GM12878 (cell line): Measurements from ENCODE around the gene LIFR. TPM values are rescaled to one million over a fixed set of nuclear protein-coding genes. Genes with fewer than 3 reads are reported as not detected.

Source experiments
- ATAC-seq: fragments of 200-7000 bp; cut with Tn5 transposase; 3 replicates; pipeline ENCODE4 v1.9.1; 2020; ENCODE audit warnings: mild to moderate bottlenecking, moderate library complexity
- BruUV-seq: library from RNA; stranded (reverse); fragments of 400-500 nt; replicated peaks from 2 replicates; lab custom pipeline; 2021; lab: Mats Ljungman, UMichigan
- CTCF ChIA-PET: fragments of 300-600 bp; sonication (Branson Sonifier 250); formaldehyde crosslinking; extraction: SDS; loops from one replicate; lab custom pipeline; 2021; ENCODE audit warnings: inconsistent platforms; lab: Yijun Ruan, JAX
- POLR2A ChIA-PET: fragments of 350-600 bp; formaldehyde crosslinking; extraction: SDS; loops from one replicate; lab custom pipeline; 2021; ENCODE audit warnings: inconsistent platforms; lab: Charles Lee
- RAD21 ChIA-PET: fragments of 300-600 bp; sonication (Branson Sonifier 250); formaldehyde crosslinking; loops from one replicate; lab custom pipeline; 2023; ENCODE audit warnings: antibody characterized with exemption; ENCODE audit not compliant: unreplicated experiment; lab: Charles Lee
- SMC1A ChIA-PET: fragments of 300-600 bp; sonication (Branson Sonifier 250); formaldehyde crosslinking; loops from one replicate; lab custom pipeline; 2023; ENCODE audit not compliant: unreplicated experiment, uncharacterized antibody; lab: Charles Lee
- DNase-seq: peaks from one replicate; pipeline ENCODE4 v3.0.0-alpha.2; 2011; ENCODE audit warnings: low read depth, low spot score
- FAIRE-seq: peaks from 3 replicates; lab custom pipeline; 2011; peaks lifted over from hg19 to GRCh38; lab: Jason Lieb, UNC
- H2AFZ ChIP-seq: 2 replicates; pipeline ENCODE4 v1.6.0; 2011; ENCODE audit warnings: low read depth, low read length, control low read depth; ENCODE audit not compliant: control insufficient read depth
- H3K27ac ChIP-seq: 2 replicates; pipeline ENCODE4 v1.5.1; 2011; ENCODE audit warnings: control low read depth; ENCODE audit not compliant: control insufficient read depth, insufficient read depth
- H3K27me3 ChIP-seq, 2 experiments: replicated peaks in 1 of 2; 2 replicates each; pipeline versions ENCODE4 v1.6.0 to v1.6.1; 2011; ENCODE audit warnings: low read length in 1 of 2; ENCODE audit not compliant: control insufficient read depth in 2 of 2, insufficient read depth in 2 of 2
- H3K36me3 ChIP-seq, 2 experiments: 2 replicates each; pipeline ENCODE4 v1.5.1; 2011; ENCODE audit warnings: low read length in 1 of 2; ENCODE audit not compliant: control insufficient read depth in 2 of 2, insufficient read depth in 2 of 2
- H3K4me1 ChIP-seq: 2 replicates; pipeline ENCODE4 v1.6.1; 2011; ENCODE audit warnings: mild to moderate bottlenecking, low read length, moderate library complexity, mixed read lengths; ENCODE audit not compliant: control insufficient read depth, insufficient read depth
- H3K4me2 ChIP-seq: 2 replicates; pipeline ENCODE4 v1.6.0; 2011; ENCODE audit warnings: control low read depth; ENCODE audit not compliant: control insufficient read depth, insufficient read depth
- H3K4me3 ChIP-seq: fragments of 200-600 bp; sonication (generic); 2 replicates; pipeline ENCODE4 v1.5.1; 2016
- H3K79me2 ChIP-seq: 2 replicates; pipeline ENCODE4 v1.6.0; 2011; ENCODE audit warnings: low read length; ENCODE audit not compliant: control insufficient read depth, insufficient read depth
- H3K9ac ChIP-seq: 2 replicates; pipeline ENCODE4 v1.8.0; 2011; ENCODE audit warnings: low read length, control low read depth, mixed read lengths; ENCODE audit not compliant: control insufficient read depth, insufficient read depth
- H3K9me3 ChIP-seq: replicated peaks from 3 replicates; pipeline ENCODE4 v1.5.1; 2011; ENCODE audit warnings: mild to moderate bottlenecking, low read length; ENCODE audit not compliant: control insufficient read depth, insufficient read depth
- H4K20me1 ChIP-seq: 2 replicates; pipeline ENCODE4 v1.6.0; 2011; ENCODE audit not compliant: control insufficient read depth, insufficient read depth
- IKZF2 ChIP-seq, 2 experiments: fragments of 450-650 bp; IDR thresholded peaks; 2 replicates each; pipeline ENCODE4 v1.6.1; 2017; ENCODE audit warnings: mild to moderate bottlenecking in 2 of 2, moderate library complexity in 2 of 2
- SREBF1 ChIP-seq: IDR thresholded peaks from 2 replicates; pipeline ENCODE4 v1.6.1; 2012; ENCODE audit warnings: mild to moderate bottlenecking, low read length
- ZBED1 ChIP-seq: IDR thresholded peaks from 2 replicates; pipeline ENCODE4 v1.6.1; 2016; ENCODE audit warnings: borderline replicate concordance
- ZBTB11 ChIP-seq: fragments of 450-650 bp; formaldehyde crosslinking; IDR thresholded peaks from 2 replicates; pipeline ENCODE4 v1.5.0; 2022; ENCODE audit warnings: mild to moderate bottlenecking, missing genetic modification characterization
- ZBTB33 ChIP-seq: fragments of 450-650 bp; IDR thresholded peaks from 2 replicates; pipeline ENCODE4 v1.6.1; 2017; ENCODE audit warnings: mild to moderate bottlenecking
- WGBS: methylation state at CpG from one replicate; pipeline ENCODE4 v1.1.6; 2016; ENCODE audit warnings: low lambda C conversion rate; ENCODE audit not compliant: insufficient replicate concordance, insufficient coverage; ENCODE audit errors: missing lambda C conversion rate; 5-methylcytosine and 5-hydroxymethylcytosine counted together
- in situ Hi-C: fragments of 300-500 bp; cut with MboI; formaldehyde crosslinking; loops from 9 replicates; pipeline ENCODE4 v1.14.3; 2018; ENCODE audit warnings: mixed read lengths
- intact Hi-C: fragments of 100-400 bp; cut with micrococcal nuclease; formaldehyde crosslinking; loops from one replicate; pipeline ENCODE4 v1.14.2; 2022; ENCODE audit not compliant: unreplicated experiment
- polyA plus RNA-seq, 11 experiments: library from polyadenylated mRNA; depleted of rRNA in 4 of 11; unstranded in 6 of 11; stranded (reverse) in 5 of 11; fragments of >200 nt; fragmentation: Nextera tagmentation in 4 of 11; fragmentation: Illumina TruSeq in 1 of 11; extraction: Ambion mirVana in 4 of 11; extraction: Trizol in 1 of 11; gene quantifications; 1 replicate in 1 of 11; 2 replicates in 10 of 11; pipeline versions ENCODE4 v1.2.1 to v1.2.3, GENCODE V29; 2011 to 2016; ENCODE audit warnings: inconsistent platforms in 2 of 11, missing spikeins in 2 of 11, low read depth in 1 of 11
- total RNA-seq, 4 experiments: library from RNA; depleted of rRNA in 3 of 4; stranded (reverse); fragments of >200 nt in 3 of 4; fragmentation: Illumina TruSeq in 1 of 4; extraction: Trizol in 1 of 4; gene quantifications; 2 replicates each; pipeline versions ENCODE4 v1.2.1 to v1.2.3, GENCODE V29; 2013 to 2021

Gene LIFR
- total and polyA plus RNA-seq, 10 of the 15 experiments (the other 5 are each of a cell fraction or from before 2014, with no cell fraction given) = 0.10 TPM; not detected in 9

GRCh38 chr5:38547257-38547656, 9.2 kb downstream of the LIFR start:
- in situ Hi-C loops = no loop called here
- CTCF ChIA-PET = interaction anchor here (3.8 kb wide), 1 partner anchor 105 kb away, joined by 18 read pairs; no protein-coding TSS in a partner anchor
- WGBS = 61% methylated on average over 4 of the region's 4 CpGs

More at GRCh38 chr5:38547257-38547656, 9.2 kb downstream of the LIFR start:
- ChIA-PET POLR2A (interaction anchor here (0.5 kb wide), 1 partner anchor 212 kb away, joined by 3 read pairs; no protein-coding TSS in a partner anchor), RAD21 (interaction anchor here (1.3 kb wide), 1 partner anchor 106 kb away, joined by 5 read pairs; no protein-coding TSS in a partner anchor), SMC1A (interaction anchor here (2.1 kb wide), 1 partner anchor 105 kb away, joined by 6 read pairs; no protein-coding TSS in a partner anchor)
- BruUV-seq = no TSS peak
- Histone ChIP-seq H2AFZ (no peak overlapping the region), H3K9me3 (no peaks in the 10 kb centered on the region), H3K27me3 (no peaks in the 10 kb centered on the region), H3K4me3 (no peak overlapping the region), H3K79me2 (no peaks in the 10 kb centered on the region), H3K36me3 (no peaks in the 10 kb centered on the region), H3K4me1 (no peaks in the 10 kb centered on the region), H3K4me2 (no peak overlapping the region), H3K27ac (no peak overlapping the region), H3K9ac (no peak overlapping the region), H4K20me1 (no peaks in the 10 kb centered on the region)
- DNase-seq (no peak), ATAC-seq (no peak), FAIRE-seq (no peak)
- no peak for TF ChIP-seq ZBTB11 (CRISPR knock-in tag)
- TF ChIP-seq SREBF1 = no peak
- no peak for TF ChIP-seq ZBTB33
- no peak for TF ChIP-seq IKZF2 (IDR thresholded peaks at IDR 0.05)
- TF ChIP-seq ZBED1 = no peak
- intact Hi-C loops = no loop called here
